ENCODE data around the gene WNT7B. TPM values are rescaled to one million over a fixed set of nuclear protein-coding genes. Genes with fewer than 3 reads are reported as not detected.

Gene WNT7B
- total RNA-seq, 1 experiment from 2014 or later, result not detected

DNA sequence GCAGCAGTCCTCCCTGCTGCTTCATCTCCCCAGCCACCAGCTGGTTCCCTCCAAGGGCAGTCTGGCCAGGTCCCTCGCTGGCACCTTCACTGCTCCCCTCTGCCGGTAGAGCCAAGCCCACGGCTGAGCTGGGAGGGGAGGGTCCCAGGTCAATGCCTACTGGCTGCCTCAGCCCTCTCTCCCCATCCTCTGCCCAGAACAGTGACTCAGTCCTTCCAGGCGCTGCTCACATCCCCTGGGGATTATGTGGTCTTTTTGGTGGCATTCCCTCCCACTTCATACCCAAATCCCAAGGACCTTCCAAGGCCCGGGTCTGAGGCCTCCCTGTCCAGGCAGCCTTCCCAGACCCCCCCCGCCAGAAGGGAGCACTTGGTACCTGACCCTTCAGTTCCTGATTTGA, 44.9 kb downstream of the WNT7B start:
- no TSS peak for BruUV-seq (replicated peaks)
- Histone ChIP-seq H3K36me3 (ENCODE audit: insufficient read depth, low read length, poor library complexity, severe bottlenecking) (no peaks in the 10 kb centered on the region), H3K4me1 (ENCODE audit: insufficient read depth, low read length, poor library complexity, severe bottlenecking) (peaks cover 7% of the 10 kb centered on the region), H3K27ac (ENCODE audit: low read depth, low read length, poor library complexity, severe bottlenecking) (no peak overlapping the region), H3K9me3 (ENCODE audit: low read depth, low read length, poor library complexity, severe bottlenecking) (no peaks in the 10 kb centered on the region), H3K27me3 (replicated peaks; ENCODE audit: insufficient read depth, low read depth, low read length, poor library complexity) (peaks cover 6% of the 10 kb centered on the region), H3K4me3 (ENCODE audit: low read depth, low read length, poor library complexity, severe bottlenecking) (no peak overlapping the region)
- no peak for DNase-seq (ENCODE audit: low spot score)
- ChIA-PET POLR2A (ENCODE audit: low non-redundant PET) (no interaction called here), CTCF (no interaction called here)
- intact Hi-C loops (cut with micrococcal nuclease; ENCODE audit: unreplicated experiment), result no loop called here
- TF ChIP-seq, protein P1, sequence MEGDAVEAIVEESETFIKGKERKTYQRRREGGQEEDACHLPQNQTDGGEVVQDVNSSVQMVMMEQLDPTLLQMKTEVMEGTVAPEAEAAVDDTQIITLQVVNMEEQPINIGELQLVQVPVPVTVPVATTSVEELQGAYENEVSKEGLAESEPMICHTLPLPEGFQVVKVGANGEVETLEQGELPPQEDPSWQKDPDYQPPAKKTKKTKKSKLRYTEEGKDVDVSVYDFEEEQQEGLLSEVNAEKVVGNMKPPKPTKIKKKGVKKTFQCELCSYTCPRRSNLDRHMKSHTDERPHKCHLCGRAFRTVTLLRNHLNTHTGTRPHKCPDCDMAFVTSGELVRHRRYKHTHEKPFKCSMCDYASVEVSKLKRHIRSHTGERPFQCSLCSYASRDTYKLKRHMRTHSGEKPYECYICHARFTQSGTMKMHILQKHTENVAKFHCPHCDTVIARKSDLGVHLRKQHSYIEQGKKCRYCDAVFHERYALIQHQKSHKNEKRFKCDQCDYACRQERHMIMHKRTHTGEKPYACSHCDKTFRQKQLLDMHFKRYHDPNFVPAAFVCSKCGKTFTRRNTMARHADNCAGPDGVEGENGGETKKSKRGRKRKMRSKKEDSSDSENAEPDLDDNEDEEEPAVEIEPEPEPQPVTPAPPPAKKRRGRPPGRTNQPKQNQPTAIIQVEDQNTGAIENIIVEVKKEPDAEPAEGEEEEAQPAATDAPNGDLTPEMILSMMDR (conservative IDR thresholded peaks at IDR 0.05; ENCODE audit: low read depth, low read length), result no peak
- no peak for TF ChIP-seq EZH2 (IDR thresholded peaks at IDR 0.05; ENCODE audit: borderline replicate concordance, low read depth, low read length, poor library complexity, severe bottlenecking)

DNA sequence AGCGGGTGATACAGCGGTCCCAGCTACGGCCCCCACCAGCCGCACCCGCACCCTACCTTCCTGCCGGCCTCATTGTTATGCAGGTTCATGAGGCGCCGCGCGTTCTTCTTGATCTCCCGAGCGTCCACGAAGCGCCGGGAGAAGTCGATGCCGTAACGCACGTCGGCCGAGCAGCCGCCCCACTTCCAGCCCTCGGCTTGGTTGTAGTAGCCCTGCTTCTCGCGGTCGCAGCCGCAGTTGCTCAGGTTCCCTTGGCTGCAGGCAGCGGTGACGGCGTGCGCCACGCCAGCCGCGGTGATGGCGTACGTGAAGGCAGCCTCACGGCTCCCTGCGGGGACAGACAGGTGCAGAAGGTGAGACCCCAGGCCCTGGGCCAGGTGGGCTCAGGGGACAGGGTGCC, 45.9 kb downstream of the WNT7B start:
- Histone ChIP-seq H3K4me3 (ENCODE audit: low read depth, low read length, poor library complexity, severe bottlenecking) (no peak overlapping the region), H3K36me3 (ENCODE audit: insufficient read depth, low read length, poor library complexity, severe bottlenecking) (no peaks in the 10 kb centered on the region), H3K27ac (ENCODE audit: low read depth, low read length, poor library complexity, severe bottlenecking) (no peak overlapping the region), H3K27me3 (replicated peaks; ENCODE audit: insufficient read depth, low read depth, low read length, poor library complexity) (peaks cover 6% of the 10 kb centered on the region), H3K4me1 (ENCODE audit: insufficient read depth, low read length, poor library complexity, severe bottlenecking) (peaks cover 7% of the 10 kb centered on the region), H3K9me3 (ENCODE audit: low read depth, low read length, poor library complexity, severe bottlenecking) (no peaks in the 10 kb centered on the region)
- ChIA-PET POLR2A (ENCODE audit: low non-redundant PET) (no interaction called here), CTCF (no interaction called here)
- TF ChIP-seq, protein P1 (conservative IDR thresholded peaks at IDR 0.05; ENCODE audit: low read depth, low read length), result no peak
- no peak for TF ChIP-seq EZH2 (IDR thresholded peaks at IDR 0.05; ENCODE audit: borderline replicate concordance, low read depth, low read length, poor library complexity, severe bottlenecking)
- no peak for DNase-seq (ENCODE audit: low spot score)
- intact Hi-C loops (cut with micrococcal nuclease; ENCODE audit: unreplicated experiment), result no loop called here
- BruUV-seq (replicated peaks), result no TSS peak

DNA sequence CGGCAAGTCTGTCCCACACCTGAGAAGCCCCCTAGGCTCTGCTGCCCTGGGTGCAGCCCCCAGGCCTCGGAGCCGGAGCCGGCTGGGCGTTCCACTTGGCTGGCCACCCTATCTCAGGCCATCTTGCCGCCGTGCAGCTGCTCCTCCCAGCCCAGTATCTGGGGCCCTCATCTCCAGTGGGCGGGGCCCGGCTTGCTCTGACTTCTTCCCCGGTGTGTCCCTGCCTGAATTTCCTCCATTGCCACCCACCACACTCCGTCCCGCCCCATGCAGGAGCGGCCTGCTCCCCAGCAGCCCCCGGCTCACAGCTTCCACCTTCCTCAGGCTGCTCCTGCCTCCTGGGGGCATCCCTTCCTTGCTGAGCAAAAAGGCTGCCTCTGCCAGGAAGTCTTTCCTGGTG, 46.6 kb downstream of the WNT7B start:
- POLR2A ChIA-PET (ENCODE audit: low non-redundant PET), result no interaction called here
- Histone ChIP-seq H3K9me3 (ENCODE audit: low read depth, low read length, poor library complexity, severe bottlenecking) (no peaks in the 10 kb centered on the region), H3K36me3 (ENCODE audit: insufficient read depth, low read length, poor library complexity, severe bottlenecking) (no peaks in the 10 kb centered on the region), H3K27me3 (replicated peaks; ENCODE audit: insufficient read depth, low read depth, low read length, poor library complexity) (peaks cover 6% of the 10 kb centered on the region), H3K27ac (ENCODE audit: low read depth, low read length, poor library complexity, severe bottlenecking) (no peak overlapping the region), H3K4me1 (ENCODE audit: insufficient read depth, low read length, poor library complexity, severe bottlenecking) (peaks cover 7% of the 10 kb centered on the region), H3K4me3 (ENCODE audit: low read depth, low read length, poor library complexity, severe bottlenecking) (no peak overlapping the region)
- DNase-seq (ENCODE audit: low spot score), result no peak
- CTCF ChIA-PET, result no interaction called here
- TF ChIP-seq, protein P1 (conservative IDR thresholded peaks at IDR 0.05; ENCODE audit: low read depth, low read length), result no peak
- no peak for TF ChIP-seq EZH2 (IDR thresholded peaks at IDR 0.05; ENCODE audit: borderline replicate concordance, low read depth, low read length, poor library complexity, severe bottlenecking)
- intact Hi-C loops (cut with micrococcal nuclease; ENCODE audit: unreplicated experiment), result no loop called here
- no TSS peak for BruUV-seq (replicated peaks)
